Lower leg skin (tissue), 4 donors: Measurements from ENCODE around the gene F2R. TPM values are rescaled to one million over a fixed set of nuclear protein-coding genes. Genes with fewer than 3 reads are reported as not detected.
A peak's percentile ranks its signal among the peaks of the same experiment; 100 is the strongest.
"Not testable (repeated sequence)": the region's sequence is repeated elsewhere in the genome, so short reads cannot be mapped to it uniquely, and the experiment has no call there.

Experiments
- DNase-seq, 2 donors: peaks; one replicate each; pipeline ENCODE4 v3.0.0-alpha.2; 2019; ENCODE audit warnings: low spot score in 2 of 2
- H3K4me3 ChIP-seq: fragments of 200-600 bp; sonication (generic); 2 replicates; pipeline ENCODE4 v1.5.1; 2017; ENCODE audit warnings: mild to moderate bottlenecking, low read depth; ENCODE audit not compliant: poor library complexity, severe bottlenecking
- POLR2A ChIP-seq, 2 donors: fragments of 450-650 bp; IDR thresholded peaks; one replicate each; pipeline ENCODE4 v1.6.1; 2016 to 2017; ENCODE audit warnings: antibody characterized with exemption in 2 of 2, mild to moderate bottlenecking in 1 of 2, moderate library complexity in 1 of 2
- WGBS, 2 donors: methylation state at CpG; one replicate each; pipeline ENCODE4 v1.1.5; 2018; 5-methylcytosine and 5-hydroxymethylcytosine counted together
- intact Hi-C: fragments of 100-400 bp; cut with DNase I; formaldehyde crosslinking; loops from one replicate; pipeline ENCODE4 v1.15.0; 2023; ENCODE audit warnings: low total_unique reads
- total RNA-seq, 4 donors: library from RNA; depleted of rRNA; stranded (reverse); fragments of >200 nt; gene quantifications; one replicate each; pipeline ENCODE4 v1.1.0, GENCODE V29; 2016
- TF ChIP-seq, protein P1 (sequence below), 3 donors: fragments of 450-650 bp; IDR thresholded peaks; one replicate each; pipeline ENCODE4 v1.5.1; 2016; ENCODE audit warnings: antibody characterized with exemption in 3 of 3, mild to moderate bottlenecking in 3 of 3, moderate library complexity in 2 of 3

The F2R gene
- total RNA-seq, 4 donors from 2014 or later, result 52.4 to 70.9 (median 64.4) TPM

DNA sequence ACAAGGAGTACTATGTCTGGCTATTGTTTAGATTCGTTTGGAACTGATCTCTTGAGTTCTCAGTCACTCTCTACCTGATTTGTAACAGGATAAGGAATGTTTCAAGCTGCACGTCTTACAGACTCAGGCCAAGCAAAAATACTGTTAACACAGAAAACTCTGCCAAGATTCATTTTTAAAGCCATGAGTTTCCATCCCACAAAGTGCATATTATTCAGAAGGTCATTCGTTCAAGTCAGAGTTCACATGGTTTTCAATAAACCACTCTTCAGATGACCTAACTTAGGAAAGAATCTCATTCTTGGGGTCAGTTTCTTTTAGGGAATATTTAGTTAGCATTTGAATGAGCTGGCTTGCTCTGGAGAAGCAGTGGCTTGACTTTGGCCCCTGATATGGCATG is 49.3 kb downstream of the F2R start:
- WGBS, 2 donors, result 69 to 75% methylated on average over 3 of the region's 3 CpGs
- no peak for DNase-seq
- no peak overlapping the region for H3K4me3 ChIP-seq
- TF ChIP-seq, protein P1, sequence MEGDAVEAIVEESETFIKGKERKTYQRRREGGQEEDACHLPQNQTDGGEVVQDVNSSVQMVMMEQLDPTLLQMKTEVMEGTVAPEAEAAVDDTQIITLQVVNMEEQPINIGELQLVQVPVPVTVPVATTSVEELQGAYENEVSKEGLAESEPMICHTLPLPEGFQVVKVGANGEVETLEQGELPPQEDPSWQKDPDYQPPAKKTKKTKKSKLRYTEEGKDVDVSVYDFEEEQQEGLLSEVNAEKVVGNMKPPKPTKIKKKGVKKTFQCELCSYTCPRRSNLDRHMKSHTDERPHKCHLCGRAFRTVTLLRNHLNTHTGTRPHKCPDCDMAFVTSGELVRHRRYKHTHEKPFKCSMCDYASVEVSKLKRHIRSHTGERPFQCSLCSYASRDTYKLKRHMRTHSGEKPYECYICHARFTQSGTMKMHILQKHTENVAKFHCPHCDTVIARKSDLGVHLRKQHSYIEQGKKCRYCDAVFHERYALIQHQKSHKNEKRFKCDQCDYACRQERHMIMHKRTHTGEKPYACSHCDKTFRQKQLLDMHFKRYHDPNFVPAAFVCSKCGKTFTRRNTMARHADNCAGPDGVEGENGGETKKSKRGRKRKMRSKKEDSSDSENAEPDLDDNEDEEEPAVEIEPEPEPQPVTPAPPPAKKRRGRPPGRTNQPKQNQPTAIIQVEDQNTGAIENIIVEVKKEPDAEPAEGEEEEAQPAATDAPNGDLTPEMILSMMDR (IDR thresholded peaks at IDR 0.05), result no peak
- no peak for TF ChIP-seq POLR2A (IDR thresholded peaks at IDR 0.05)
- intact Hi-C loops, result no loop called here

DNA sequence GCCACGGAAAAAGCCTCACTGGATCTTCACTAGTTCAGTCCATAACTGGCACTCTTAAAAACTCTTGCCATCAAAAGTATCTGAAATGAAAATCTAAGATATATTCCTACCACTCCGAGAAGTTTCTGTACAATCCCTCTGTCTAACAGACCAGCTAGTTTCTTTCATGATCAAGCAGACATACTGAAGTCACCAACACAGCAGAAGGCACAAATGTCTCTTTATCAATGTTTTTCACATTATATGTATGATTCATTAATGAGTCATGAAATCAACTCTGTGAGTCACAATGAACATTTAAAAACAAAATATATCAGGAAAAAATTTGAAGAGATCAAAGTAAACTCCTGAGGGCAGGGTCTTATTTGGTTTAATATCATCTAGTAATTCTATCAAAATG is 50.8 kb downstream of the F2R start:
- DNase-seq, result no peak
- intact Hi-C loops, result no loop called here
- 89 to 91% methylated on average over 2 of the region's 2 CpGs for WGBS, 2 donors
- TF ChIP-seq POLR2A (IDR thresholded peaks at IDR 0.05), result no peak
- TF ChIP-seq, protein P1 (IDR thresholded peaks at IDR 0.05), result no peak
- H3K4me3 ChIP-seq, result no peak overlapping the region

DNA sequence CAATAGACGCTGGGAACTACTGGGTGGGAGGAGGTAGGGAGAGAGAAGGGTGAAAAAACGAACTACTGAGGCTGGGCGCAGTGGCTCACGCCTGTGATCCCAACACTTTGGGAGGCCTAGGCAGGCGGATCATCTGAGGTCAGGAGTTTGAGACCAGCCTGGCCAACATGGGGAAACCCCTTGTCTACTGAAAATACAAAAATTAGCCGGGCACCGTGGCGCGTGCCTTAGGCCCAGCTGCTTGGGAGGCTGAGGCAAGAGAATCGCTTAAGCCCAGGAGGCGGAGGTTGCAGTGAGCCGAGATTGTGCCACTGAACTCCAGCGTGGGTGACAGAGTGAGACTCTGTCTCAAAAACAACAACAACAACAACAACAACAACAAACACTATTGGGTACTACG is 55.1 kb downstream of the F2R start:
- DNase-seq, result peak in 1 of 2 donors; percentile 68
- intact Hi-C loops, result loop anchor here (5.0 kb wide), 1 partner anchor 169 kb away; no protein-coding TSS in a partner anchor
- 94% methylated on average over 14 of the region's 14 CpGs for WGBS, 2 donors
- not testable (repeated sequence) for H3K4me3 ChIP-seq

DNA sequence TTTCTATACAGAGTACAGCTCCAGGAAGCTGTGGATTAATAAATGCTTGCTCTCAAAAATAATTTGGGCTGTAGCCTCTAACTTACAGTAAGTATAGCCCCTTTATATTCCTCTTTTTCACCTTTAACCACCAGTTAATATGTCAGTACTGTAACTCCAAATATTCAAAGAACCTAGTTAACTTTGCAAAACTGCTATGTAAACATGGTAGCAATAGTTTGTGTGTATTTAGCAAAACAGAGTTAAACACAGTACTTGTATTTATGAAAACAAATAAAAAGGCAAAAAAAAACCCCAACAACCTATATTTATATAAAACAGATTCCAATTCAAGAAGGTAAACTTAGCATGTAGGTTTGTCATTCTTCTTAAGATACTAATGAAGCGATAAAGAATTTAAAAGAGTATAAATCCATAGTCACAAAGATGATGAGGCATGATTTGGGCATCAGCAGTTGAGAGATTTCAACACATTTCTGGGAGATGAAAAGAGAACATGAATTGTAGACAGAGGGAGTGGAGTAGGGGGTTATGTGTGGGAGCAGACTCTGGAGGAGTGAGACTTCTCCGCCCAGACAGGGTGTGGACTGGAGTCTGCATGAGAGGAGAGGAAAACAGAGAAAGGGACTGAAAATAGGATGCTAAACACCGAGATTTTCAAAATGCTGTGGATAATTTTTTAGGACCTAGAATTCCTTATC is 55.9 kb downstream of the F2R start:
- peak in 1 of 2 donors; percentile 52 for DNase-seq
- no peak overlapping the region for H3K4me3 ChIP-seq
- WGBS, 2 donors, result 42 to 62% methylated on average over 3 of the region's 3 CpGs
- no peak for TF ChIP-seq POLR2A (IDR thresholded peaks at IDR 0.05)
- intact Hi-C loops, result loop anchor here (5.0 kb wide), 1 partner anchor 170 kb away; no protein-coding TSS in a partner anchor

DNA sequence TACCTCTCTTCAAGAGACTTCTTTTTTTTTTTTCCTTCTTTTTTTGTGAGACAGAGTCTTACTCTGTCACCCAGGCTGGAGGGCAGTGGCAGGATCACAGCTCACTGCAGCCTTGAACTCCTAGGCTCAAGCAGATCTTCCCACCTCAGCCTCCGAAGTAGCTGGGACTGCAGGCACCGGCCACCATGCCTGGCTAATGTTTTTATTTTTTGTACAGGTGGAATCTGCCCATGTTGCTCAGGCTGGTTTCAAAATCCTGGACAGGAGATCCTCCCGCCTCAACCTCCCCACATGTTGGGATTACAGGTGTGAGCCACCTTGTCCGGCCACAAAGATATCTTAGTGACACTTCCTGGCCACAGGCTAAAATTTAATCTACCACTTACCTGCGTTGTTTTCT is 60.0 kb downstream of the F2R start:
- WGBS, 2 donors, result 79 to 95% methylated on average over 5 of the region's 5 CpGs
- H3K4me3 ChIP-seq, result no peak overlapping the region
- intact Hi-C loops, result no loop called here
- TF ChIP-seq, protein P1 (IDR thresholded peaks at IDR 0.05), result no peak
- TF ChIP-seq POLR2A (IDR thresholded peaks at IDR 0.05), result no peak
- peak in 1 of 2 donors; percentile 20 for DNase-seq

DNA sequence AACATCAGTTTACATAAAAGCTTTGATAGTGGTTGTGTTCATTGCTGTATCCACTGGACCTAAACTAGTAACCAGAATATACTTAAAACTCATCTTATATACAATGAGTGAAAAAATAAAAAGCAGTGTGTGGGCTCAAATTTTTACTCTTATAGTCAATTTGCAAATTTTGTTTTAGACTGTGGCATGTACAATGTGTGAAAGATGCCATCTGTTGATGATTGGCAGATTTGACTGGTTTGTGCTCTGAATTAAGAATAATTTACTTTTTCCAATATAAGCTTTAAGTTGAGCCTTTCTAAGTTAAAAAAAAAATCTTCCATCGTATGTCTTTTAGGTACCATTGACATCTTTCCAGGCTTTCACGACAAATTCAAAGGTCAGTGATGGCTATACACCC is 60.5 kb downstream of the F2R start:
- TF ChIP-seq, protein P1 (IDR thresholded peaks at IDR 0.05), result no peak
- intact Hi-C loops, result no loop called here
- no peak overlapping the region for H3K4me3 ChIP-seq
- 78 to 79% methylated on average over 2 of the region's 2 CpGs for WGBS, 2 donors
- DNase-seq, result no peak

DNA sequence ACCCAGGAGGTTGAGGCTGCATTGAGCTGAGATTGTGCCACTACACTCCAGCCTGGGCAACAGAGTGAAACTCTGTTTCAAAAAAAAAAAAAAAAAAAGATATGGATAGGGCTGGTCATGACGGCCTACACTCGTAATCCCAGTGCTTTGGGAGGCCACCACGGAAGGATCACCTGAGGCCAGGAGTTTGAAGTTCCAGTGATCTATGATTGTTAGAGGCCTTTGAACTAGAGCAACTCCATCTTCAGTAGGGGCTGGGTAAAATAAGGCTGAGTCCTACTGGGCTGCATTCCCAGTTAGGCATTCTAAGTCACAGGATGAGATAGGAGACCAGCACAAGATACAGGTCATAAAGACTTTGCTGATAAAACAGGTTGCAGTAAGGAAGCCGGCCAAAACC is 64.7 kb downstream of the F2R start:
- 95% methylated on average over 4 of the region's 4 CpGs for WGBS, 2 donors
- DNase-seq, H3K4me3 ChIP-seq, intact Hi-C loops: not testable (repeated sequence)
